NT2/D1 (cell line): ENCODE data around the gene PUDP.

ENCODE experiments used
- SUZ12 ChIP-seq: IDR thresholded peaks from 2 replicates; pipeline ENCODE4 v1.6.1; 2011; ENCODE audit not compliant: insufficient read length, insufficient read depth; ENCODE audit errors: extremely low read depth
- YY1 ChIP-seq: IDR thresholded peaks from 2 replicates; pipeline ENCODE4 v1.6.1; 2011; ENCODE audit not compliant: insufficient read length, insufficient read depth

DNA sequence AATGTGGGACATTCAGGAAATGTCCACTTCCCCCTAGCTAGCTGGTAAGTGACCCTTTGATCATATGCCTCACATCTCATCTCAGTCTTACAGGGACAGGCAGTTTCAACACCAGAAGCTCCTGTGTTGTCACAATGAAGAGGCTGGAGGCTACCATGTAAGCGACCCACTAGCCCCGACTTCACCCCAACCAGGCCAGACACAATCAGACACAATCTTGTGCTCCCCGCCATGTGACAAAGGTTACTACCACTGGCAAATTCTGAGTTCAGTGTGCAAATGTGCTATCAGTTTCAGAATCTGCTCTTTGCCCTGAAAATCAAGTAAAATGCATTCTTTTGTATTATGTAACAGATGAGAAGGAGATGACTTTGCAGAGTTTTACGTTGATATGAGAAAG is 57.3 kb downstream of the PUDP start:
- TF ChIP-seq SUZ12 (no peak), YY1 (no peak)
